ENCODE measurements around the gene NDUFB10.

Gene NDUFB10

GRCh38 chr16:2005646-2006045, 46.3 kb downstream of the NDUFB10 start:
- no peak for DNase-seq
- peaks cover 10% of the 10 kb centered on the region for H3K36me3 Mint-ChIP-seq (ENCODE audit: low read depth)
- H3K4me1 Mint-ChIP-seq: peaks cover 53% of the 10 kb centered on the region
- no peaks in the 10 kb centered on the region for H3K27me3 Mint-ChIP-seq (ENCODE audit: low read depth, poor library complexity)
- H3K9me3 Mint-ChIP-seq: no peaks in the 10 kb centered on the region
- no peak for TF ChIP-seq CTCF (IDR thresholded peaks at IDR 0.05)
- H3K27ac Mint-ChIP-seq: no peak overlapping the region
- no peak overlapping the region for H3K4me3 Mint-ChIP-seq

GRCh38 chr16:2006317-2006716, 47.0 kb downstream of the NDUFB10 start:
- no peak for DNase-seq
- Mint-ChIP-seq H3K27me3 (ENCODE audit: low read depth, poor library complexity) (no peaks in the 10 kb centered on the region), H3K36me3 (ENCODE audit: low read depth) (peaks cover 5% of the 10 kb centered on the region), H3K9me3 (no peaks in the 10 kb centered on the region), H3K27ac (peak overlapping the region; percentile 66), H3K4me1 (peaks cover 53% of the 10 kb centered on the region), H3K4me3 (peak overlapping the region; percentile 50)
- TF ChIP-seq CTCF (IDR thresholded peaks at IDR 0.05): no peak

- peaks cover 3% of the 10 kb centered on the region for H3K36me3 Mint-ChIP-seq (ENCODE audit: low read depth)
- TF ChIP-seq CTCF (IDR thresholded peaks at IDR 0.05): no peak
- no peaks in the 10 kb centered on the region for H3K27me3 Mint-ChIP-seq (ENCODE audit: low read depth, poor library complexity)
- no peaks in the 10 kb centered on the region for H3K9me3 Mint-ChIP-seq
- H3K4me1 Mint-ChIP-seq: peaks cover 53% of the 10 kb centered on the region
- peak overlapping the region; percentile 83 for H3K4me3 Mint-ChIP-seq
- no peak overlapping the region for H3K27ac Mint-ChIP-seq
- DNase-seq: no peak
These were observed 47.9 kb downstream of the NDUFB10 start for GRCh38 chr16:2007081-2007836.

GRCh38 chr16:2008009-2008526, 48.7 kb downstream of the NDUFB10 start:
- H3K4me1 Mint-ChIP-seq: peaks cover 53% of the 10 kb centered on the region
- H3K27ac Mint-ChIP-seq: no peak overlapping the region
- peak overlapping the region; percentile 83 for H3K4me3 Mint-ChIP-seq
- no peaks in the 10 kb centered on the region for H3K9me3 Mint-ChIP-seq
- DNase-seq: no peak
- H3K27me3 Mint-ChIP-seq (ENCODE audit: low read depth, poor library complexity): no peaks in the 10 kb centered on the region
- no peak for TF ChIP-seq CTCF (IDR thresholded peaks at IDR 0.05)
- no peaks in the 10 kb centered on the region for H3K36me3 Mint-ChIP-seq (ENCODE audit: low read depth)

- no peak for DNase-seq
- H3K27me3 Mint-ChIP-seq (ENCODE audit: low read depth, poor library complexity): no peaks in the 10 kb centered on the region
- no peak overlapping the region for H3K27ac Mint-ChIP-seq
- H3K9me3 Mint-ChIP-seq: no peaks in the 10 kb centered on the region
- no peak for TF ChIP-seq CTCF (IDR thresholded peaks at IDR 0.05)
- H3K4me1 Mint-ChIP-seq: peaks cover 53% of the 10 kb centered on the region
- H3K36me3 Mint-ChIP-seq (ENCODE audit: low read depth): no peaks in the 10 kb centered on the region
- peak overlapping the region; percentile 83 for H3K4me3 Mint-ChIP-seq
These were observed 49.4 kb downstream of the NDUFB10 start for GRCh38 chr16:2008631-2009163.
